Right renal pelvis (tissue), 4 donors: ENCODE results near the gene JAZF1. TPM values are rescaled to one million over a fixed set of nuclear protein-coding genes. Genes with fewer than 3 reads are reported as not detected.

Experiments used
- DNase-seq, 4 donors: peaks; one replicate each; pipeline ENCODE4 v3.0.0-alpha.2; 2013; ENCODE audit warnings: low read depth in 4 of 4, low spot score in 3 of 4, missing footprints in 1 of 4
- polyA plus RNA-seq, 4 donors: library from polyadenylated mRNA; unstranded; fragments of 120-200 nt; gene quantifications; one replicate each; pipeline ENCODE4 v1.2.1, GENCODE V29; 2013; ENCODE audit not compliant: insufficient read length in 4 of 4

Gene JAZF1
- polyA plus RNA-seq, 4 donors = 12.5 to 16.8 (median 16.2) TPM

DNA sequence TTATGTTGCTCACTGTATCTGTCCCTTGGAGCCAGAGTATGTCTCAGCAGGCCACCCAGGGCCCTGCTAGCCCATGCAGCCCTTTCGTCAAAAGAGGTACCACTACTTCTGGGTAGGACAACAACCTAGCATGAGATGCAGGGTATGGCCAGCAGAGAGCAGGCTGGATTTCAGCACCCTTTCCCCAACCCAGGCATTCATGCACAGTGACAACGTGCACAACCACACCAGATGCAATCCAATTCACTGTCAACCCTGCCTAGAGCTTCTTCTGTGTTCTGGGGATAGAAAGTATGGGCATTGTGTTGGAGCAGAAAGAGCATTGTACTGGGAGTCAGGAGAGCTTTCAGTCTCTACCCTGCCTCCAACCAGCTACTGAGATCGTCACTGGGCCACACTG lies 37.9 kb downstream of the JAZF1 start:
- DNase-seq = no peak

DNA sequence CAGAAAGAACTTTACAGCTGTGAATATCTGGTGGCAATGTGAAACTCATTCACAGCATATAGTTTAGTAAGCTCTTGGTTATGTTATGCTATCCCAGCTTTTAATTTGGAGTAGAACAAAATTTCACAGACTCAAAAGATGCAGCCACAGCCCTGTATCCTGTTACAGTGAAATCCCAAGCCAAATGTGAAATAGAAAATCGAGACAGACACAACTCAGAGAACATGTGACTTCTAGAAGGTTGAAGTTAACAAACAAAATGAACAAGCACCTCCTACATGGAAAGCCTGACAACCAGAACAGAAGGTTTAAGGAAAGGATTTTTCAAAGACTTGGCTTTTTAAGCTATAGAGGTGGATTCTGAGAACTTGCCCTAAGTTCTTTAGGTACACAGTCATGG lies 39.6 kb downstream of the JAZF1 start:
- no peak for DNase-seq

DNA sequence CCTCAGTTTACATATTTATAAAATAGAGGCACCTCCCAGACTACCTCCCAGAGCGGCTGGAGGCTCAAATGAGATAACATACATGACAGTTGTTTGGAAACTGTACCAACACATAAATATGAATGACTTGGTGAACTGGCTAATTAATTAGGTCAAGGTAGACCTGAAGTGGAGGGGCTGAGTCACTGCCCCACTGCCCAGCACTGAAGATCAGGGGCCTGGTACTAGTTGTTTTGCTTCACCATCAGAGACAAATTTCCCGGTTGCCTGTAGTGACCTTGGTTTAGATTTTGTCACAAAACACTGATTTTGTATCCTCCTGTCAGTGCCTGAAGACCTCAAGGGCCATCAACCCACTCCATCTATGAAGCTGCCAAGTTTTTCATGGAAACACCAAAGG lies 41.8 kb downstream of the JAZF1 start:
- no peak for DNase-seq

DNA sequence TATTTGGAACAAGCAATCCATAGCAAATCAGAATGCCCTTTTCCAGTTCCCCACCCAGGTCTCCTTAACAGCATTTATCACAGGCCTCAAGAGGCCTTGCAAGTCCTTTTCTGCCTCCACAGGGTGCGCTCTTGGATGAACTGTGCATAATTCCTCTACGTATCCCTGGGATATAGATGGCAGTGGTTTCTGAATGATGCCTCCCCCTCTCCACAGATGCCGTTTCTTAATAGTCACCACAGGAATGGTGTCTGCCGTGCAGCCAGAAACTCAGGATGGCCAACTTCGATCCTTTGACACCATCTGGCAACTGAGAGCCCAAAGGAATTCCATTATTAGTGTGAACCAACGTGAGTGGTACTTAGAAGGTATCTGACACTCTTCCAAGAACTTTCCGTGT lies 43.1 kb downstream of the JAZF1 start:
- no peak for DNase-seq

DNA sequence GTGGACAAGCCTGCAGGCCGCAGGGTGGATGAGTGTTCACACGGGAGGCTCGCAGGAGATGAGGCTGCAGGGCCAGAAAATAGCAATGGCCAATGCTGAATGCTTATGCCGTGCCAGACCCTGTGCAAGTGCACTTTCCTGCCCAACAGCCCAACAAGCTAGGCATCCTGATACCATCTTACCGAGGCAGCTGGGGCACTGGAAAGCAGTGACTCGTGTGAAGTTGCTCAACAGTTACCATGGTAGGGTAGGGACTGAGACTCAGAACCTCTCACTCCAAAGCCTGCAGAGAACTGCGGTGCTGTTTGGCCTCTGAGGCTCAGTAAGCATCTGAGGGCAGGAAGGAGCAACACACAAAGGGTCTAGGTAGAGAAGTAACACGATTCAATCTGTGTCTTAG lies 43.7 kb downstream of the JAZF1 start:
- no peak for DNase-seq

DNA sequence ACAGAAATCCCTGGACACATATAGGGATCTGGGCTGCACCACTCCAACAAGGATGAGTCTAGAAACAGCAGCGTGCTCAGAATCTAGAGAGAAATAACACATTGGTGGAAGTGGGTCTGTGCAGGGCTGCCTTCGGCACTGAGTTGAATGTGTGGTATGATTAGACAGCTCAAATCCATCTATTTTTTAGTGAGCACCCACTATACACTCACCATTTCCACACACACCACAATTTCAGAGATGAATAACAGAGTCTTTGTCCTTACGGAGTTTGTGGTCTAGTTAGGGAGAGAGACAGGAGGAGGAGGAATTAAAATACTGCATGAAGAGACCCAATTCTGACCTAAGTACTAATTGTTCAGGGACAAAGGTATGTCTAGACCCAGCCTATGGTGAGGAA lies 44.2 kb downstream of the JAZF1 start:
- DNase-seq = no peak

DNA sequence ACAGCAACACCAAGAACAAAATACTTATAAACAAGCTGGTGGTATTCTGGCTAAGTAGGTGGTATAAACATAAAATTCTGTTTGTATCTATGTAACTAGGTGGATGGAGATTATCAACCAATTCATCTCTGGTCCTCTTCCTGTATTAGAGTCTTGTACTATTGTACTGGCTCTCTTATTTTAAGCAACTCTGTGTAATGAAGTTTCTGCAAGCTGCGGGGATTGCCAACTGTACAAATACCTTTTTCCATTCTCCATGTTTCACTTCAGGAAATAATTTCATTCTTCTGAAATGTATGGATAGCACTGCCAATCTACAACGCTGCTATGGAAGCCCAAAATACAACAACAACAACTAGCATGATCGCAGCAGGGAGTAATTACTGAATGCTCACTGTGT lies 44.8 kb downstream of the JAZF1 start:
- DNase-seq = no peak

DNA sequence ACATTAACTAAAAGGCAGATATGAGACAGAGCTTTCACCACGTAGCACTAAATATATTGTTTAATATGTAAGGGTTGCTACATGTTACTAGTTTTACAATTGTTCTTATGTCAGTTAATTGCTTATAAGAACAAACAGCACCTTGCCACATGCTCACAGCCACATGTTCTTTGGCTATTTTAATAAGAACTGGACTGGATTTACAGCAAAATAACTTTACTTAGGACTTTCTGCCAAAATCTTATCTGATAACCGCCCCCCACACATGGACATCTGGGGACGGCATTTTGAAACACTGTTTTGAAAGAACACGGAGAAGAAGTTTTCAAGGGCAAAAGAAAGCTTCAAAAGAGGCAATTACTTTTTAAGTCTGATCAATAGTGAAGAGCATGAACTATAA lies 45.3 kb downstream of the JAZF1 start:
- no peak for DNase-seq

DNA sequence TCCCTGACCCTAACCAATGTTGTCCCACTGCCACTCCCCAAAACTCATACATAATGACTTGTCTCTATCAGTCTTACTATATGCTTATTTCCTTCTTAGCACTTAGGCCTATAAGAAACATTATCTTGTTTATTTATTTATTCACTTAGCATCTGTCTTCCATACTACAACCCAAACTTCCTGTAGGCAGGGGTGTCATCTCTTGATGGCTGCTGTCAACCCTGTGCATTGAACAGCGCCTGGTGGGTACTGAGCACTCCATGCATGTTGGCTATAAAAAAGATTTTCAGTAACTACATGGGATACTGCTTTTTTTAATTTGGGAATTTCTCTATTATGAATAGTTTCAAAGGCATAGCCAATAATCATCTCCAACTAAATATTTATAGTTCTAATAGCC lies 46.7 kb downstream of the JAZF1 start:
- no peak for DNase-seq

DNA sequence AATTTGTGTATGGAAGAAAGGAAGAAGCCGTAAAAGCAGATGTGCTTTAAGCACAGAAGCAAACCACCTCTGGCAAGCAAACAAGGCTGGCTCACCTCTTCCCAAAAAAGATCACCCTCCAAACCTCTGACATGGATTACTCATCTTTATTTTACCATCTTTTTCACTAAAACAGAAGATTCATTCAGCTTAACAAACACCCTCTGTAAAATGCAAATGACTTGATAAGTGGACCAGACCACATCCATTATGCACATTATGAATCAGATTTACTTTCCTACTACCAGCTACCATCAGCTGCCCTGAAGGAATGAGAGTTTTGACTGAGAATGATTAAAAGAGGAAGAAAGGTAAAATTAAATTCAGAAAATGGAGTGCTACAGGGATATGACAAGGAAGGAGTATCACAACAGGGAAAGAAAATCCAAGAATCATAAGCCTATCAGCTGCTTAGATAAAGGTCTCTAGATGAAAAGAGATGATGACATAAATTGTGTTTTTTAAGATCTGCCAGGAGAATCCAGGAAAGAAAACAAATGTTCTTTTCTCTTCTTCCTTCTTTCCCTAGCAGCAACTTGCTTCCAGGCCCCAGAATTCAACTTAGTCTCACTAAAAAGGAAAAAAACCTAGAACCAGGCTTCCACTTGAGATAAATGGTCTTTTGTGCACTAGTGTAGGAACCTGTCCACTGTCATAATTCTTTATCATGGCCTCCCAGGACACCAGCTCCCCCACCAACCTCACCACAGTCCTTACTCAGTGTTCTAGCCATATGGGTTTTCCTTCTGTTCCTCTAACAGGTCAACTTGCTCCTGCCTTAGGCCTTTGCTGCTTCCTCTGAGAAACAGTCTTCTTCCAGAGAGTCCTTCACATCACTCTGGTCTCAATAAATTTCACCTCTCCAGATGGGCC lies 47.4 kb downstream of the JAZF1 start:
- DNase-seq = no peak

DNA sequence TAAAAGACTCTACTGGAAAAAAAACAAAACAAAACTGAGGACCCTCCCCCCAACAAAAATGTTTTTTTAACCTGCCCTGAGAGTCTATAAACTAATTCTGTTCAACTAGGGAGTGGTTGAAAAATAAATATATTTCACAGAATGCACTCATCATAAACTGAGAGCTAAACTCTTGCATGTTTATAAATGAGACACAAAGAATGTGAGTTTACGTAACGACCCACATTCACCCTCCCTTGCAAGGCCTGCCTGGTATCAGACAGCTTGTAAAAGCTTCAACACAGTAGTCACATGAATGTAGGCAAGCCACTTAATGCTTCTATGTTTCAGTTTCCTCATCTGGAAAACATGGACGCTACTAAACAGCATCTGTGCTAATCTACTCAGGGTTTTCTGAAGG lies 50.3 kb downstream of the JAZF1 start:
- DNase-seq = no peak

DNA sequence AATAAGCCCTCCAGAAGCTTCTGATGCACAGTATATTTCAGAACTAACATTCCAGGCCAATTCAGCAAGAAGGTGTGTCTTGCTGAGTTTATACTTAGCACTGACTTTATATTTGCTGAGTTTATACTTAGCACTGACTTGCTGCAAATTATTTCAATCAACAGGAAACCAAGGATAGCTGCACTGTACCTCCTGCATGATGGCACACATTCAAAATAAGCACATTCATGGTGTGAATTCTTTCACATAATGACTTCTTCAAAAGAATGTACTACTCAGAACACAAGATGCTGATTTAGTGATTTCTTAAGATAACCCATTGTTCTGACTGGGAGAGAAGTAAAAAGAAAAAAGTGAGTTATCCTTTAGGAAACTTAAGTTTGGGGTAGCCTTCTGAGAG lies 52.0 kb downstream of the JAZF1 start:
- DNase-seq = no peak

DNA sequence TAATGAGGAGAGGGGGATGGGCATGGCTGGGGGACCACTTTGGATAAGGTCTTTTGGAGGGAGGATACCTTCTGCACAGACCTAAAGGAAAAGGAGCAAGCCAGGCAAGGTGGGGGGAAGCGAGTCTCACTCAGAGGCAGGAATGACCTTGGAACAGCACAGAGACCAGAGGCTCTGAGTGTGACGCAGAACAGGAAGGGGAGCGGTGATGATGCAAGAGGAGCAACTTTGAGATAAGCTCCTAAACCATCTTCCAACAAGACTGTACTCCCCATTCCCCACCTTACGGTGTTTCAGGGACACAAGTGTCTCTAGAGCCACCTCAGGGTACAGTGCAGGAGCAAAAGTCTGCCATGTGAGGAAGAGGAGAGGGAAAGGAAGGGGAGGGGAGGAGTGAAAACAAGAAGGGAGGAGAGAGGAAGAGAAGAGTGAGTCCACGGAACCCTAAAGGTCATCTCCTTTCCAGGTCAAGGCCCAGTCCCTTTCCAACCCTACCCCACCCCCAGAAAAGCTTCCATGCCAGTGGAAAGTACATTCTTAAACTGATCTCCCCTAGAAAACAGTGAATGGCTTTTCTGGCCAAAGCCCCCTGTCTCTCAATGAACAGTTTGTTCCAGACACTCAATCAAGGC lies 54.1 kb downstream of the JAZF1 start:
- DNase-seq = no peak

DNA sequence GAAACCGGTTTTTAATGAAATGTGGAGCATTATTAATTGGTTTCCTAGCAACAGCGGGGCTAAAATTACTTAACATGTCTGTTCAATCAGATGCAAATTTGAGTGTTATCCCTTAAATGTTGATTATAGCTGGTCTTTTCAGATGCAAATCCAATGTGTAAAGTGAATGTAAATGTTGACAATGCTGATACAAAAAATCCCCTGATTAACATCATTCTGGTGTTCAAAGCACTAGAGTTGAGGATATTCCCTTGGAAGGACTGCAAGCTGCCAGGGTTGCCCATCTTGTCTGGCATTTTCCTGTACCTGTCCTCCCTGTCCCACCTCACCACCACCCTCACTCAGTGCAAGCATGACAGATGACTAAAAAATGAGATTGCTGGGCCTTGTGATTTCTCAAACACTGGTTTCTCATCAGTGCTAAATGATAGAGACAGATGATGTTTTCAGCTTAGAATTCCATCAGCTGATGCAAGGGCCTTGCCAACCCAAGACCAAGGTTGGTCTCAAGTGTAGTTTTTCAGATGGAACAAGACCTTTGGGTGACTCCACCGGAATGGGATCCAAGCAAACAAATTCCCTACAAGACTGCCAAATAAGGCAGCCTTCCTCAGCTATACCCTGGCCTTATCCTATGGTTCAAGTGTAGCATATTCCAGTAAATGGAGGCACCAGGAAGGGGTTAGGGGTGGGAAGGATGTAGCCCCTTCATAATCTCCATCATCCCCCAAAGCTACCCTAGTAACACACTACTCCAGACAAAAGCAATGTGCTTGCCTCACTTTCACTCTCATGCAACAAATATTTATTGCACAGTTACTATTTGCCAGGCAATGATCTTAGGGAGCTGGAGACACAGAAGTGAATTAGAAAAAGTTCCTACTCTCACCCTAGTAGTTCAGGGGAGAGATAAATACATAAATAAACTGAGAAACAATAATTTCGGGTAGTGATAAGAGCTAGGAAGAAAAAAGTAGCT lies 54.9 kb downstream of the JAZF1 start:
- no peak for DNase-seq

DNA sequence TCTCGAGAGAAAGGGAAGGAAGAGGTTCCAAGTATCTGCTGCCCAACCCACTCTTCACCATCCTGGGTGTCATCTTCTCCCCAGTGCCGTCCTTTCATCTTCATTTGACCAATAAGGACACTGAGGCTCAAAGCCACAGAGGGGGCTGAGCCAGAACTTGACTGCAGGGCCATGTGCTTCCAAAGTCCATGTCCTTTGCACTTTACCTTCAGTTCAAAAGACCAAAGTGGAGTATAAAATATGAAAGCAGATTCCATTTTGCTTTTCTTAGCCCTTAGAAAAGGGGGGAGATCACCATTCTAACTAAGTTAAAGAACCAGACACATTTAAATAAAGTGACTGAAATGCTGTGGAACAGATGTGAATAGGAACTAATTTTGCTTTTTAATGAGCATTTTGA lies 56.2 kb downstream of the JAZF1 start:
- DNase-seq = no peak

DNA sequence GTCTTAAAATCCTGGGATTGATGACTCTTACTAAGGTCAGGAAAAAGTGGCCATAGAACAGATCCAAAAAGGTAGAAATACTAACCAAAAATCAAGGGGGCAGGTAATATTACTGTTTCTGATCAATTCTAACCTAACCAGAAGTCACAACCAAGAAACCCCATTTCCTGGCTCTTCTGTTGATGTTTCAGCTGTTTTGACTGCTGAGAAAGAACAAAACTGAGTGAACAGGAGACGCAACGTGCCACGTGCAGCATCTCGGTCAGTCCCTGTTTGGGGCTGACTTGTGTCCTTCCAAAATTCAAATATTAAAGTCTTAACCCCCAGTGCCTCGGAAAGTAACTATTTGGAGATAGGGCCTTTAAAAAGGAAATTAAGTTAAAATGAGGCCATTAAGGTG lies 56.8 kb downstream of the JAZF1 start:
- DNase-seq = no peak

DNA sequence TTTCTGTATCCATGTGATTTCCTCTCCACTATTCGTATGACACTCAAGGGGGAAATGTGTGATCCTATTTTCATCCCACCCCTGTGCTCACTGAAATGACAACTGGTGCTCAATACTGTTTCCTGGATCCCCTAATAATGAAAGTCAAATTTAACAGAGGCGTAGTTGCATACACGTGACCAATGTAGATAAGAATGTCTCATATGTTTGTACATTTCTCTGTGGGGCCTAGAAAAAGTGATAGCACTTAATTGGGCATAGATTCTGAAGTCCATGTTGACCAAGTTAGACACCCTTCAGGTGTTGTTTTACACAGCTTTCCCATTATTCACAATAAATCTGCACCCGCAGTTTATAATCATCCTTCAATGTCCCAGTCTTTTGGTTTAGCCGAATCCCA lies 59.1 kb downstream of the JAZF1 start:
- DNase-seq = no peak

DNA sequence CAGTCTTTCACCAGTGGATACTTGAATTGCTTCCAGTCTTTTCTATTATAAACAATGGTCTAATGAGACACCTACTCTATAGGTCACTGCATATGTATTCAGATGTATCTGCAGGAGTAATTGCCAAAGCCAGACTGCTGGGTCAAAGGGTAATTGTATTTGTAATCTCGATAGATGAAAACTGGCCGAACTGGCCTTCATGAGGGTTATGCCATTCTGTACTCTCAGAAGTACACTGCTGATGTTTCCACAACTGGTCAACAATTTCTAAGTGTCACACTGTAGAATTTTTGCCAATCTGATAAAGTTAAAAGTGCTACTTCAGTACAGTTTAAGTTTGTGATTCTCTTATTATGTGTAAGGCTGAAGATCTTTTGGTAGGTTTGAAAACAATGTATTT lies 64.6 kb downstream of the JAZF1 start:
- DNase-seq = no peak

DNA sequence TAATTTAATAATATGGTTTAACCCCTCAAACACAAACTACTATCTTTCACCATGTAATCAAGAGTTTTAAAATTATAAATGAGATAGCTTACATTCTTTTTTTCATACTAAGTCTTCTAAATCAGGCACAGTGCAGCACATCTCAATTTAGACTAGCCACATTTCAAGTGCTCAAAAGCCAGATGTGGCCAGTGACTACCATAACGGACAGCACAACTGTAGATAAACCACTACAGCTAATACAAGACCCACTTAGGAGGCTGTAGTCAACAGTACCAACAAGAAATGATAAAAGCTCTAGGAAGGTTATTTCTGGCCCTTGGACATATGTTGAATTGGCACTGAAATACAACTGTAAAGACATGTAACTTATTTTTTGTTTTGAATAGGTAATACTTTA lies 65.3 kb downstream of the JAZF1 start:
- no peak for DNase-seq

DNA sequence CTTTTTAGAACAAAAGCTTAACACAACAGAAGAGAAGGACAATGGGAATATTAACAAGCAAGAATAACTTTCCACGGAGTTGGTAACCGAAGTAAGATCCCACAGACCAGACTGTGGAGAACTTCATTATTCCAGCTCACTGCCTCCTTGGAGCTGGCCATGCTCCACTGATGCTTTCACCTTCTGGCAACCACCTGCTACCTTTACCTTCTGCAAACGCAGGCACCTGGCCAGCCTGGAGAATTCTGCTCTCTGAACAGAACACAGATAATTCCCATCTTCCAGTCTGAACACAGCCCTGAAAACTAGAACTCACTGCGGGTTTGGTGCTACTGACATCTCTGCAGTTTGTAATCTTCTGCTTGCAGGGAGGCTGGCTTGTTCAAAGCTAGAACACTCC lies 66.5 kb downstream of the JAZF1 start:
- no peak for DNase-seq

DNA sequence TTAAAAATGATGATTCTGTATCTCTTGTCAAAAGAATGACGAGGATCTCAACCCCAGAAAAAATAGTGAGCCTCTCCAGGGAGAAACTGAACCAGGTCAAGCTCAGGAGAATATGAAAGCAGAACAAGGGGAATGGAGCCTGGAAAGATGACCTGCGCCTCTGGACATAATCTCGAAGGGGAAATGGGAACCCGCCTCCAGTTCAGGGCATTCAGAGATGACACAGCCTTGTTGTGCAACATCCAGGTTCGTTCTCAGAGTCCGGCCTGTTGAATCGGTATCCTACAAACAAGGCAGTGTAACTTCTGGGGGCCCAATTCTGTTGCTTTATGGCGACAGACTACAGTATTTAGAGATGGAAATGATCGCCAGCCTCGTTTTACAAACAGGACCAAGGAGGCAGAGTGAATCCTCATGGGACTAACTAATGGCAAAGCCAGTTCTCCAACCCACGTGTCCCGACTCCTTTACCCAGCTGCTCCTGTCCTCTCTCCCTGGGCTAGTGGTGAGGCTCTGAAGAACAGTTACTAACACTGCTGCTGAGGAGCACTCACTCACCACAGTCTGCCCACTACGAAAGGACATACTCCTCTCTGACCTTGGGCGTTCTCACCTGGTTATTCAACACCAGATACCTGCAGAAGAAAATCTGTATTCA lies 67.6 kb downstream of the JAZF1 start:
- DNase-seq = no peak
